Activated CD4-positive, CD25-positive, alpha-beta regulatory T cell treated with anti-CD3 and anti-CD28 coated beads, Interleukin-2, amount 50 U/mL, for 16 hours (primary cell): ENCODE results near the gene ASB15.
"Not testable (repeated sequence)": the region's sequence is repeated elsewhere in the genome, so short reads cannot be mapped to it uniquely, and the experiment has no call there.

Source experiments
- DNase-seq: peaks from one replicate; pipeline ENCODE4 v3.0.0-alpha.2; 2020; ENCODE audit warnings: low read depth, low spot score

ASB15 gene

GRCh38 chr7:123601530-123601929 lies at the start of gene ASB15:
Gene ASB15 (plus strand): TSS chr7:123601821. CDS start chr7:123614503, 12,682 bp downstream.
- no peak for DNase-seq

- not testable (repeated sequence) for DNase-seq
These were observed 49.5 kb upstream of the ASB15 start for GRCh38 chr7:123552134-123552533.

- no peak for DNase-seq
These were observed 49.0 kb upstream of the ASB15 start for GRCh38 chr7:123552641-123553040.

- DNase-seq, result no peak
These were observed 48.5 kb upstream of the ASB15 start for GRCh38 chr7:123553159-123553558.

GRCh38 chr7:123555484-123555883 lies 46.1 kb upstream of the ASB15 start:
- DNase-seq, result no peak

- DNase-seq, result no peak
These were observed 44.6 kb upstream of the ASB15 start for GRCh38 chr7:123557016-123557397.

GRCh38 chr7:123557398-123558288 lies 44.0 kb upstream of the ASB15 start, which contains the start of gene NDUFA5:
Gene NDUFA5 (minus strand): TSS chr7:123557818. CDS start chr7:123557795, 23 bp downstream.
- peak; percentile 99 for DNase-seq

- DNase-seq, result no peak
These were observed 43.2 kb upstream of the ASB15 start for GRCh38 chr7:123558289-123558874.

- no peak for DNase-seq
These were observed 39.5 kb upstream of the ASB15 start for GRCh38 chr7:123562121-123562520.

- no peak for DNase-seq
These were observed 32.1 kb upstream of the ASB15 start for GRCh38 chr7:123569352-123570010.

- no peak for DNase-seq
These were observed 31.0 kb upstream of the ASB15 start for GRCh38 chr7:123570390-123571182.

- DNase-seq, result no peak
These were observed 30.4 kb upstream of the ASB15 start for GRCh38 chr7:123571187-123571586.

- DNase-seq, result no peak
These were observed 29.9 kb upstream of the ASB15 start for GRCh38 chr7:123571684-123572083.

- DNase-seq, result no peak
These were observed 28.3 kb upstream of the ASB15 start for GRCh38 chr7:123573341-123573740.

- no peak for DNase-seq
These were observed 27.6 kb upstream of the ASB15 start for GRCh38 chr7:123573896-123574467.

GRCh38 chr7:123579416-123579815 lies 22.2 kb upstream of the ASB15 start:
- no peak for DNase-seq

- DNase-seq, result no peak
These were observed 21.0 kb upstream of the ASB15 start for GRCh38 chr7:123580406-123581161.

GRCh38 chr7:123581162-123581459 lies 20.5 kb upstream of the ASB15 start:
- DNase-seq, result no peak

GRCh38 chr7:123583821-123584220 lies 17.8 kb upstream of the ASB15 start:
- no peak for DNase-seq

- no peak for DNase-seq
These were observed 13.2 kb upstream of the ASB15 start for GRCh38 chr7:123588376-123588775.

- no peak for DNase-seq
These were observed 6.8 kb upstream of the ASB15 start for GRCh38 chr7:123594813-123595241.
